ENCODE results near the gene C2orf92.

The C2orf92 gene

GRCh38 chr2:97742381-97742847, 72.9 kb downstream of the C2orf92 start:
- no peak for DNase-seq

GRCh38 chr2:97743913-97744312, 74.4 kb downstream of the C2orf92 start:
- DNase-seq = no peak

- DNase-seq = no peak
These were observed 76.1 kb downstream of the C2orf92 start for GRCh38 chr2:97745474-97746174.

GRCh38 chr2:97747285-97747684, 77.8 kb downstream of the C2orf92 start:
- no peak for DNase-seq

GRCh38 chr2:97747716-97748115, 78.2 kb downstream of the C2orf92 start:
- DNase-seq = no peak

GRCh38 chr2:97749581-97749980, 80.1 kb downstream of the C2orf92 start:
- DNase-seq = no peak

GRCh38 chr2:97750017-97750416, 80.5 kb downstream of the C2orf92 start:
- no peak for DNase-seq

GRCh38 chr2:97751752-97752151, 82.2 kb downstream of the C2orf92 start:
- no peak for DNase-seq

Data from hypothalamus (tissue), 51 donors.